GM12891 (cell line): ENCODE data around the gene TK1.

Experiments
- POLR2A ChIP-seq: IDR thresholded peaks from 2 replicates; pipeline ENCODE4 v1.6.1; 2011; ENCODE audit warnings: low read depth, low read length, control low read depth
- POLR2AphosphoS5 ChIP-seq: IDR thresholded peaks from 2 replicates; pipeline ENCODE4 v1.6.1; 2011; ENCODE audit warnings: low read depth, low read length, control low read depth
- SPI1 ChIP-seq: IDR thresholded peaks from 2 replicates; pipeline ENCODE4 v1.6.1; 2011; ENCODE audit warnings: low read depth, low read length, control low read depth
- TAF1 ChIP-seq: IDR thresholded peaks from 2 replicates; pipeline ENCODE4 v1.6.1; 2011; ENCODE audit warnings: low read depth, low read length, control low read depth

DNA sequence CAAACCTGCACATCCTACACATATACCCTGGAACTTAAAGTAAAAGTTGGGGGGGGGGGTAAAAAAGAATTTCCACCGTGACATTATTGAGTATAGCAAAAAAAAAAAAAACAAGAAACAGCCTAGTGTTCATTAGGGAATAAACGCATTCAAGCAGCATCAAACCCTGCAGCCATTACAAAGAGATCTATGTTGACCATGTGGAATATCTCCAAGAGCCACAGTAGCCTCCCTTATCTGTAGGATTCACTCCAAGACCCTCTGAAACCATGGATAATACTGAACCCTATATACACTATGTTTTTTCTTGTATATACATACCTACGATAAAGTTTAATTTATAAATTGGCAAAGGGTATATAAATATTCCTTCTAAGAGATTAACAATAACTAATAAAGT, 21.6 kb upstream of the TK1 start:
- TF ChIP-seq POLR2A (no peak), POLR2AphosphoS5 (no peak), TAF1 (no peak), SPI1 (no peak)
